ENCODE measurements around the gene CRADD.
"Not testable (repeated sequence)": the region's sequence is repeated elsewhere in the genome, so short reads cannot be mapped to it uniquely, and the experiment has no call there.

Gene CRADD

DNA sequence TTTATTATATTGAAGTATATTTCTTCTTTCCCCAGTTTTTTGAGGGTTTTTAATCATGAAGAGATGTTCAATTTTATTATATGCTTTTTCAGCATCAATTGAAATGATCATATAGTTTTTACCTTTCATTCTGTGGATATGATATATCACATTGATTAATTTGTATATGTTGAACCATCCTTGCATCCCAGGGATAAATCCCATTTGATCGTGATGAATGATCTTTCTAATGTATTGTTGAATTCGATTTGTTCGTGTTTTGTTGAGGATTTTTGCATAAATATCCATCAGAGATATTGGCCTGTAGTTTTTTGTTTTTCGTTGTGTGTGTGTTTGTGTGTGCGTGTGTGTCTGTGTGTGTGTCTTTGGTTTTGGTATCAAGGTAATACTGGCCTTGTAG, 196.4 kb downstream of the CRADD start:
- DNase-seq (no peak), ATAC-seq (no peak)

- ATAC-seq = no peak
- DNase-seq = no peak
Observed at GRCh38 chr12:93875157-93875556, 198.0 kb downstream of the CRADD start.

DNA sequence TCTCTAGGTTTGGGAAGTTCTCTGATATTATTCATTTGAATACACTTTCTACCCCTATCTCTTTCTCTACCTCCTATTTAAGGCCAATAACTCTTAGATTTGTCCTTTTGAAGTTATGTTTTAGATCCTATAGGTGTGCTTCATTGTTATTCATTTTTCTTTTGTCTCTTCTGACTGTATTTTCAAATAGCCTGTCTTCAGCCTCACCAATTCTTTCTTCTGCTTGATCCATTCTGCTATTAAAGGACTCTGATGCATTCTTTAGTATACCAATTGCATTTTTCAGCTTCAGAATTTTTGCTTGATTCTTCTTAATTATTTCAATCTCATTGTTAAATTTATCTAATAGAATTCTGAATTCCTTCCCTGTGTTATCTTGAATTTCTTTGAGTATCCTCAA, 199.2 kb downstream of the CRADD start:
- ATAC-seq (no peak), DNase-seq (no peak)

GRCh38 chr12:93877446-93877845, 200.3 kb downstream of the CRADD start:
- ATAC-seq = no peak
- no peak for DNase-seq

GRCh38 chr12:93879476-93880421, 202.6 kb downstream of the CRADD start:
- ATAC-seq = no peak
- DNase-seq = no peak

- ATAC-seq (no peak), DNase-seq (no peak)
Observed at GRCh38 chr12:93880853-93881522, 203.8 kb downstream of the CRADD start.

DNA sequence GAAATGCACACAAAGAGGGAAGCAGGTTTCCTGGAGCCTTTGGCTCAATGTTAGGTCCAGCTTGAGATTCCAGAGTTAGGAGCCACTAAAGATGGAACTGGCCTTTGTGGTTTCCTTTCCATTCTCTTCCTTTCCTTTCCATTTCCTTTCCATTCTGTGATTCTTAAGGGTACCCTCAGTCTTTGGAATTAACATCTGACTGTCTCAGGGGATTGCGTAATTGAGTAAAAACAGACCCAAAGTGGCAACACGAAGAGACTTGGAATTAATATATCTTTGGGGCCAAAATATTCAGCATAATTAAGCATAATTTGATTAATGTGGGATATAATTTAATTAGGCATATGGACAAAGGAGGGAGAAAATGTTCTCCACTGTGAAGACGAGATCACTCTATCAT, 205.6 kb downstream of the CRADD start:
- DNase-seq (no peak), ATAC-seq (no peak)

GRCh38 chr12:93883436-93884154, 206.4 kb downstream of the CRADD start:
- no peak for ATAC-seq
- no peak for DNase-seq

GRCh38 chr12:93884794-93885460, 207.8 kb downstream of the CRADD start:
- no peak for ATAC-seq
- DNase-seq = no peak

DNA sequence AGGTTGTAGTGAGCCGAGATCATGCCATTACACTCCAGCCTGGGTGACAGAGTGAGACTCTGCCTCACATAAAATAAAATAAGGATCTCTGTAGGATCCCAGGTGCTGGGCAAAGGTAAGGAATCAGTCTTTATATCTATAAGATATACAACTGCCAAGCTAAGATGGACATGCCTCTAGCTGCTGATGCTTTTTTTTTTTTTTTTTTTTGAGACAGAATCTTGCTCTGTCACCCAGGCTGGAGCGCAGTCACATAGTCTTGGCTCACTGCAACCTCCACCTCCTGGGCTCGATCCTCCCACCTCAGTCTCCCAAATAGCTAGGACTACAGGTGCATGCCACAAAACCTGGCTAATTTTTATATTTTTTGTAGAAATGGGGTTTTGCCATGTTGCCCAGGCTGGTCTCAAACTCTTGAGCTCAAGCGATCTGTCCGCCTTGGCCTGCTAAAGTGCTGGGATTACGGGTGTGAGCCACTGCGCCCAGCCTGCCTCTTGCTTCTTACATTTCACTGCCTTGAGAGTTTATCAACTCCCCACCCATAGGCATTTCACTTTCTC, 208.9 kb downstream of the CRADD start:
- not testable (repeated sequence) for DNase-seq, ATAC-seq

DNA sequence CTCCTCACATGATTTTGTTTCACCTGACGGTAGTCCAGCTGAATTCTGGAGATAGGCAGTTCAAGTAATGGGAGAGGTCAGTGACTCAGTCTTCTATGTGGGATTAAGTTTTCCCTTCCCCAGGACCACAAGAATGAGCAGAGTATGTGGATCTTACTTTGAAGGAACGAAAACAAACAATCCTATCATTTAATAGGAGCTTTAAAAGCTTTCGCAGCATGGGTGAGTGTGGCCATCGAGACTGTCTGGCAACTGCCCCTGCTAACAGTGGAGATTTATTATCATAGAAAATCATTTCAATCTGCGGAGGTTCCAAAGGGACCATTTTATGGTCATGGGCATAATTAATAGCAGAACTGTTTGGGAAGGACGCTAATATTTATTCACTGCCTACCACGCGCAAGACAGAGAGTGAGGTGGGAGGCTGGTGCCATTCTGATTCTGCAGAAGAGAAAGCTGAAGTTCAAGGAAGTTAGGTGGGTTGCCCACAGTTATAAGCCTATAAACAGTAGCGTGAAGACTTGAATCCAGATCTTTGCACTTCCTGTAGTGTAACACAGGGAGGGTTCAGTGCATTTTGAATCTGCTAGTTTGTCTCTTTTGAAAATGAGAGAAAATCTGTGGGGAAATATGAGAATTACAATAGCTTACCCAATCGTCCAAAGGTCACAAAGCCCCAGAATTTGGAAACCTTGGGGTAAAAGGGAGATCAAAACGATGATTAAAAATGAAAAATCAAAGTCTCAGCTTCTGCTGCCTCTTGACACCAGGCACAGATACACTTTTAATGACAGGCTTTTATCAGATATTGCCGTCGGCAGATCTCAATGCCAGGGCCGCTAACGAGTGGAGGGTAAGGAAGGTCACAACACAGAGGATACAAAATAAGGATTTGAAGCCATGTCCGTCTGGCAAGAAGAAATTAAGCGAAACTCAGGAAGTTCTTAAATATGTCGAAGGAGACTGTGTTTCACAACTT, 209.6 kb downstream of the CRADD start:
- DNase-seq (no peak), ATAC-seq (no peak)

GRCh38 chr12:93888964-93889363, 211.8 kb downstream of the CRADD start:
- no peak for DNase-seq
- no peak for ATAC-seq

DNA sequence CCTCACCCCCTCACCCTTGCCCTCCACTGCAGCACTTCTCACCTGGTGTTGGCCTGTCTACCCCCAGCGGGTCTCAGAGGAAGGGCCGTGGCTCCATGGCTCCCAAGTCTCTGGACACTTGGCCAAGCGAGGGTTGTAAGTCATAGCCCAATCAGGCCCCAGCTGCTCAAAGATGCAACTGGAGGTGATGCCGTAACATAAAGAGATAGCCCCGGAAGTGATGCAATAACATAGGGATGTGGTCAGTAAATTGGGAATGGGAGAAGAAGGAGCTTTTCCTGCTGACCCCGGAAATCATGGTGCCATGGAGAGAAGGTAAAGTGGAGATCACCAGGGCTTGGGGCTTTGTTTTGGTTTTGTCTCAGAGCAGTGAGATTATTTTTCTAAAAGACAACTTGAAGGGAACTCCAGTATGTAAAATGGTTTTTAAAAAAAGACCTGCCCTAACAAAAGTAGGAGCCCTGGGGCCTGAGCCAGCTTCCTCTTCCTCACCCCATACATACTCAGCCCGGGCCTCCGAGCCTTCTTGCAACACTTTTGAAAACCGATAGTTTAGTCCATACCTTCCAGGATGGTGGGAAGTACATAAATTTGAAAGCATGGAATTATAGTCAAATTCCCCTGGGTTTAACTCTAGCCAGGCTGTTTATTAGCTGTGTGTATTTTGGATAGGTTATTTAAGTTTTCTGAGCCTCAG, 212.5 kb downstream of the CRADD start:
- no peak for ATAC-seq
- DNase-seq = no peak

- no peak for ATAC-seq
- no peak for DNase-seq
Observed at GRCh38 chr12:93892423-93893268, 215.5 kb downstream of the CRADD start.

GRCh38 chr12:93894391-93895088, 217.4 kb downstream of the CRADD start:
- DNase-seq (no peak), ATAC-seq (no peak)

GRCh38 chr12:93895089-93895445, 217.9 kb downstream of the CRADD start:
- no peak for DNase-seq
- ATAC-seq = no peak

GRCh38 chr12:93896427-93896826, 219.3 kb downstream of the CRADD start:
- DNase-seq (no peak), ATAC-seq (no peak)

GRCh38 chr12:93896952-93897351, 219.8 kb downstream of the CRADD start:
- DNase-seq (no peak), ATAC-seq (no peak)

- ATAC-seq = no peak
Observed at GRCh38 chr12:93901739-93902138, 224.6 kb downstream of the CRADD start.

More at GRCh38 chr12:93901739-93902138, 224.6 kb downstream of the CRADD start:
- DNase-seq = no peak
